Activated naive CD8-positive, alpha-beta T cell treated with anti-CD3 and anti-CD28 coated beads, Interleukin-2, amount 50 U/mL, for 24 hours (primary cell): ENCODE results near the gene DNPEP.
"Not testable (repeated sequence)": the region's sequence is repeated elsewhere in the genome, so short reads cannot be mapped to it uniquely, and the experiment has no call there.

ENCODE experiments used
- ATAC-seq: fragments of 150-1000 bp; cut with Tn5 transposase; one replicate; pipeline ENCODE4 v1.10.0; 2021
- DNase-seq: peaks from one replicate; pipeline ENCODE4 v3.0.0; 2021
- H3K27ac Mint-ChIP-seq: one replicate; pipeline ENCODE4 v1.8.0; 2021; ENCODE audit warnings: mild to moderate bottlenecking, mixed read lengths
- H3K27me3 Mint-ChIP-seq: one replicate; pipeline ENCODE4 v1.8.0; 2021; ENCODE audit warnings: mixed read lengths
- H3K36me3 Mint-ChIP-seq: one replicate; pipeline ENCODE4 v1.8.0; 2021; ENCODE audit warnings: low read depth, mixed read lengths
- H3K4me1 Mint-ChIP-seq: one replicate; pipeline ENCODE4 v1.8.0; 2021; ENCODE audit warnings: mixed read lengths
- H3K4me3 Mint-ChIP-seq: one replicate; pipeline ENCODE4 v1.8.0; 2021; ENCODE audit warnings: mild to moderate bottlenecking, moderate library complexity, mixed read lengths
- H3K9me3 Mint-ChIP-seq: one replicate; pipeline ENCODE4 v1.8.0; 2021; ENCODE audit warnings: mixed read lengths

The DNPEP gene

DNA sequence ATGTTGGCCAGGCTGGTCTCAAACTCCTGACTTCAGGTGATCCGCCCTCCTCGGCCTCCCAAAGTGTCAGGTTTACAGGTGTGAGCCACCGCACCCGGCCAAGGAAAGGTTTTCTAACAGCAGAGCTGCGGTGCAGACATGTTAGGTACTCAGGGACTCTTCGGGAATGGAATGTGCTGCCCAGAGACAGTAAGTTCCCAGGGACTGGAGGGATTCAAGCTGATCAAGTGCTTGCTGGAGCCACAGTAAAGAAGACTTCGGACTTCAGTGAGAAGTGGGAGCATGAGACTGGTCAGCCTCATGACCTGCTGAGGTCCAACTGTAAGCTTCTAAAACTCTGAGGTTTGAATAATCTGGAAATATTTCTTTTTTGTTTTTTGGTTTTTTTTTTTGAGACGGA is 22.7 kb upstream of the DNPEP start:
- Mint-ChIP-seq H3K9me3 (no peaks in the 10 kb centered on the region), H3K27ac (no peak overlapping the region), H3K27me3 (peaks cover 17% of the 10 kb centered on the region), H3K36me3 (no peaks in the 10 kb centered on the region), H3K4me3 (no peak overlapping the region), H3K4me1 (no peaks in the 10 kb centered on the region)
- ATAC-seq (no peak), DNase-seq (no peak)

DNA sequence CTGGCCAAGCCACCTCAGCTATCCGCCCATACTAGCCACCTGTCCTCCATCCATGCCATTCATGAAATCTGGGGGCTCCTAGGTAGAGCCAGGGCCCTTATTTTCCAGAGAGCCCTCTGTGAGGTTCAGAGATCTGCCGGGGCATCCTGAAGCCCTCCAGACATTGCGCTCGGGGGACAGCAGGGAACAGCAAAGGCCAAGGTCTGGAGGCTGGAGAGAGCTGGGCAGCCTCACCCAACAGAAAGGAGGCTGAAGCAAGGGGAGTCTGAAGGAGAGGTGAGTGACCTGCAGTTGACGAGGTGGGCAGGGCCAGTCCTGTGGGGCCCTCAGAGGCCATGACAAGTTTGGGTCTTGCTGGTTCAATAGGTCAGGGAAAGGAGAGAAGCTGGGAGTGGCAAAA is 21.9 kb upstream of the DNPEP start:
- peaks cover 17% of the 10 kb centered on the region for H3K27me3 Mint-ChIP-seq

DNA sequence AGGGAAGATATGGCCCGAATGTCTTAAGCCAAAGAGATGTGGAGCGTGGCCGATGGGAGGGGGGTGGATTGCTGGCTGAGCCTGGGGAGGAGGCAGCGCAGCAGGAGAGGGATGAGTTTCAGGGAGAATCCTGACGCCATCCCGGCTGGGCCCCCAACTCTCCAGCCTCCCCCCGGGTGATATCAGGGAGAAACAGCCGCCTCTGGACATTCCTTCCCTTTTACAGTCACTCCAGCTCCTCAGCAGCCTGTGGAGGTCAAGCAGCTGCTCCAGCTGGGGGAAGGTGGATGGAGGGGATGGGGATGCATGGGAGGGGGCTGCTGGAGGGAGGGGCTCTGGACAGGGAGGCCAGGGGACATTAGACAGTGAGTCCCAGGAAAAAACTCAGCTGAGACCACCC is 20.9 kb upstream of the DNPEP start:
- DNase-seq, result no peak
- Mint-ChIP-seq H3K27ac (no peak overlapping the region), H3K36me3 (no peaks in the 10 kb centered on the region), H3K27me3 (peaks cover 14% of the 10 kb centered on the region), H3K4me3 (no peak overlapping the region), H3K9me3 (no peaks in the 10 kb centered on the region), H3K4me1 (no peaks in the 10 kb centered on the region)
- no peak for ATAC-seq

More for the DNA sequence above, 21.9 kb upstream of the DNPEP start:
- no peak for ATAC-seq
- no peak for DNase-seq
- H3K27ac Mint-ChIP-seq, result no peak overlapping the region
- no peaks in the 10 kb centered on the region for H3K9me3 Mint-ChIP-seq
- no peaks in the 10 kb centered on the region for H3K4me1 Mint-ChIP-seq
- H3K4me3 Mint-ChIP-seq, result no peak overlapping the region
- H3K36me3 Mint-ChIP-seq, result no peaks in the 10 kb centered on the region

DNA sequence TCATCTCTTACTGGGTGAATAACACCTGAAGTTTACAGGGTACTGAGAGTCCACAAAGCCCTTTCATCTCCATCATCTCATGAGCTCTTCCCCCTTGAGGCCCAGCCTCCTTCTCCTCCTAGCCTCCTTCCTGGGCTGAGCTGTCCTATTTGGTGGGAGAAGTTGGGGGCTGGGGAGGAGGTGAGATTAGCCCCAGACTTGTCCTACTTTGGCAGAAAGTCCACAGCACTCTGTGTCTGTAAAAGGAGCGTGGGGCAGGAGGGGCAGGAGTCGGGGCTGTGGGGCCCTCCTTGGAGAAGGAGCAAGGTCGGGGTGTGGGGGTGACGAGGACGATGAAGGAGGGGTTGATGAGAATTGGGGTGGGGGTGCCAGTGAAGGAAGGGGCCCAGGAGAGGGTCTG is 20.5 kb upstream of the DNPEP start:
- Mint-ChIP-seq H3K36me3 (no peaks in the 10 kb centered on the region), H3K4me3 (no peak overlapping the region), H3K27me3 (peaks cover 13% of the 10 kb centered on the region), H3K27ac (no peak overlapping the region), H3K9me3 (no peaks in the 10 kb centered on the region), H3K4me1 (no peaks in the 10 kb centered on the region)
- ATAC-seq, result no peak
- DNase-seq, result no peak

DNA sequence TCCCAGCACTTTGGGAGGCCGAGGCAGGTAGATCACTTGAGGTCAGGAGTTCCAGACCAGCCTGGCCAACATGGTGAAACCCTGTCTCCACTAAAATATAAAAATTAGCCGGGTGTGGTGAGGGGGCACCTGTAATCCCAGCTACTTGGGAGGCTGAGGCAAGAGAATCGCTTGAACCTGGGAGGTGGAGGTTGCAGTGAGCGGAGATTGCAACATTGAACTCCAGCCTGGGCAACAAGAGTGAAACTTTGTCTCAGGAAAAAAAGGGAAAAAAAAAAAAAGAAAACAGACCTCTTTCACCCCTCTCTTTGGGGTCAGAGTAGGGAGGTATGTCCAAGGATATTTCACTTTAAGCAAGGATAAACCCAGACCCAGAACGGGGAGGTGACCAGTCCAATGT is 19.6 kb upstream of the DNPEP start:
- H3K27ac Mint-ChIP-seq, H3K4me3 Mint-ChIP-seq, H3K36me3 Mint-ChIP-seq, H3K4me1 Mint-ChIP-seq, H3K27me3 Mint-ChIP-seq, ATAC-seq, H3K9me3 Mint-ChIP-seq, DNase-seq: not testable (repeated sequence)

DNA sequence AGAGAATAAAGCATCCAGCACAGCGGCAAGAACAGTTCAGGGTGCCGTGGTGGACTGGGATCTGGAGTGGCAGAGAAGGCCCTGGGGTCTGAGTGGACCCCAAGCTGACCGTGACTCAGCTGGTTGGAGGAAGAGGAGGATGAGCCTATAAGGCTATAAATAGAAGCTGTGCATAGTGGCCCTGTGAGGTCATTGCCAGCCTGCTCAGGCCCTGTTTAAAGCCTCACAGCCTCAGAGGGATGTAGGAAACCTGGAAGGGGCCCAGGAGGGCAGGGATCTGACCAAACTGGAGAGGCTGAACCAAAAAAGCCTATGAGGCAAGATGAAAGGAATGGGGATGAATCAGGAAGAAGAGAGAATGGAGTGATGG is 19.1 kb upstream of the DNPEP start:
- no peaks in the 10 kb centered on the region for H3K4me1 Mint-ChIP-seq
- no peak for ATAC-seq
- H3K36me3 Mint-ChIP-seq, result no peaks in the 10 kb centered on the region
- DNase-seq, result no peak
- no peaks in the 10 kb centered on the region for H3K9me3 Mint-ChIP-seq
- H3K4me3 Mint-ChIP-seq, result no peak overlapping the region
- H3K27ac Mint-ChIP-seq, result no peak overlapping the region
- H3K27me3 Mint-ChIP-seq, result peaks cover 8% of the 10 kb centered on the region

DNA sequence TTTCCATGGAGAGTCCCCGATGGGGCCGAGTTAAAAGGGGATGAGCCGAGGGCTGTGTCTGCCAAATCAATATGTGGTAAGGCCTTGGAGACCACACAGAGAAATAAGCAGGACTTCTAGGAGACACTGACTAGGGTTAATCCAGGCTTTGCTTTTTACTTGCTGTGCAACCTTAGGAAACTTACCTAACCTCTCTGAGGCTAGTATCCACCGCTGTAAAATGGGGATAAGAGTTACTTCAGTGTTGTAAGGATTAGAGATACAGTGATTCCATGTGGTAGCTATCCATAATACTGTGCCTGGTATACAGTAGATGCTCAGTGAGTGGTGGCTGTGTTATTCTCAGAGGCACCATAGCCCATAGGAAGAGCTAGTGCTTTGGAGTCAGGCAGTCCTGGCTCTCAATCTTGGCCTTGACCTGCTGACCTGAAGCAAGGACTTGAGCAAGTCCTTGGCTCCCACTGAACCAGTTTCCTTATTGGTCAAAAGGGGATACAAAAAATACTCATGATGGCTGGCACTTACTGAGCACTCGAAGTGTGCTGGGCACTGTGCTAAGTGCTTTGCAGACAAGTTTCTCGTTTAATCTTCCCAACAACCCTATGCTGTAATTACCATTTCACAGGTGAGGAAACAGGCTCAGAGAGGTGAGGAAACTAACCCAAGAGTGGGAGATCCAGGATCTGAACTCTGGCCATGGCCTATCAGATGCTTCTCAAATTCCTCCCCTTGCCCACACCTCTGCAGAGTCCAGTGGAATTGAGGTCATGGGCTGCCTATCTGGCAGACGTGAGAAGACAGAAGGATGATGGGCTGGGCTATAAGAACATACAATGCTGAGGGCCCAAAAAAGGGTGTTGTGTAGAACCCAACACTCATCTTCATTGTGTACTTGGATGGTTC is 18.5 kb upstream of the DNPEP start:
- Mint-ChIP-seq H3K27ac (no peak overlapping the region), H3K27me3 (peaks cover 5% of the 10 kb centered on the region)
- ATAC-seq, result no peak

DNA sequence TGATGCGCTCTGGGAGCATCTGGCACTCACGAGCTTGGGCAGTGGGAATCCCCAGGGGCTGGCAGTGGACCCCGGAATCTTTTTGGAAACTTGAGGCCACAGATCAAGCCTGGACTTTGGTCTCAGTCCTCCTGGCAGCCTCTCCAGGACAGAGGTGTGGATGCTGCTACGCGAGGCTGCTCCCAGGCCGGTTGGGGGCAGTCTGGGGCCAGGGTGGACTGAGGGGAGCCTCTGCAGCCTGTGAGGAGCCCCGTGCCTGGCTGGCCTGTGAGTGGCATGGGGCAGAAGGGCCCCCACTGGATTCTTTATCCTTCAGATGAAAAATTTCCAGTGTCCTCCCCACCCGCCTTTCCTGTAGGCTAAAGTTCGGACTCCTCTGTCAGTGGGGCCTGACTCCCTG is 17.7 kb upstream of the DNPEP start:
- Mint-ChIP-seq H3K36me3 (no peaks in the 10 kb centered on the region), H3K4me3 (no peak overlapping the region), H3K27ac (no peak overlapping the region), H3K4me1 (no peaks in the 10 kb centered on the region), H3K9me3 (no peaks in the 10 kb centered on the region), H3K27me3 (peaks cover 5% of the 10 kb centered on the region)
- DNase-seq (no peak), ATAC-seq (no peak)

More for the DNA sequence above, 18.5 kb upstream of the DNPEP start:
- H3K4me3 Mint-ChIP-seq, result no peak overlapping the region
- no peaks in the 10 kb centered on the region for H3K36me3 Mint-ChIP-seq
- no peaks in the 10 kb centered on the region for H3K4me1 Mint-ChIP-seq
- H3K9me3 Mint-ChIP-seq, result no peaks in the 10 kb centered on the region
- no peak for DNase-seq

DNA sequence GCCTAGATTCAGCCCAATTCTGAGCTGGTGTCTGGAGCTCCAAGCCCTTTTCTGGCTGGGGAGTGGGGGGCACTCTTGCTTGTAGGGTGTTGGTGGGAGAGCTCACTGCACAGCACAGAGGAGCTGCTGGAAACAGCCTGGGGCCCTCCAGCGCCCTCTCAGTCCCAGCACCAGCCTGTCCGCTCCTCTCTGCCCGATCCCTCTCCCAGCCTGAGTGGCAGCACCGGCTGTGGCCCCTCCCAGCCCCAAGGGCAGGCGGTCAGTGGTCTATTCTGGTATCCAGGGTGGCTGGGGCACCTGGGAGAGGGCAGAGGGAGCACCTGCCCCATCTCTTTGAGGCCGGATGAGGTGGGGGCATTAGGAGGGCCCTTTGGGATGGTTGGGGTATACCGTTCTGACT is 17.2 kb upstream of the DNPEP start:
- H3K27me3 Mint-ChIP-seq, result peaks cover 5% of the 10 kb centered on the region
- H3K4me3 Mint-ChIP-seq, result no peak overlapping the region

DNA sequence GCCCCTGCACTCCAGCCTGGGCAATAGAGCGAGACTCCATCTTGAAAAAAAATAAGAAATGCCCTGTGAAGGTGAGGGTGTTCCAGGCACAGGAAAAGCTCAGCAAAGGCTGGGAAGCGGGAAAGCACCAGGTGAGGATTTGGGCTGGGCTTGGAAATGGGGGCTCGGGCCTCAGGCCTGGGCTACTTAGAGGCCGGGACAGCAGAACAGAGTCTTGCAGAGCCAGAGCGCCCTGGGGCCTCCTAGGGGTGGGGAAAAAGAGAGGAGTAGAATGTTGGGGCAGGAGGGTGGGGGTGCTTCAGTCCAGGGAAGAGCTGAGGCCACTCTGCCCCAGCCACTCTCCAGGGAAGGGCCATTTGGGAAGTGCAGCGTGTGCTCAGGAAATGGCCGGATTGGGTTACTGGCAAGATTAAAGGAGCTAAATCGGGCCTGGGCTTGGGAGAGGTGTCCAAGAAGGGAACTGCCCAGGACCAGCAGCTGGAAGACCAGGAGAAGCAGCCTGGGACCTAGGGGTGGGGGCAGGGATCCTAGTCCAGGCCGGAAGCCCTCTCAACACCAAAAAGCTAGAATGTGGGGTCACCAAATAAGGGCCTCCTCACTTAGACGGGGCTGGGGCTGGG is 16.7 kb upstream of the DNPEP start:
- H3K27ac Mint-ChIP-seq, result no peak overlapping the region
- H3K9me3 Mint-ChIP-seq, result no peaks in the 10 kb centered on the region
- no peaks in the 10 kb centered on the region for H3K36me3 Mint-ChIP-seq
- H3K4me3 Mint-ChIP-seq, result no peak overlapping the region
- ATAC-seq (no peak), DNase-seq (no peak)
- H3K27me3 Mint-ChIP-seq, result peaks cover 2% of the 10 kb centered on the region
- H3K4me1 Mint-ChIP-seq, result no peaks in the 10 kb centered on the region

More for the DNA sequence above, 17.2 kb upstream of the DNPEP start:
- H3K9me3 Mint-ChIP-seq, result no peaks in the 10 kb centered on the region
- H3K27ac Mint-ChIP-seq, result no peak overlapping the region
- ATAC-seq (no peak), DNase-seq (no peak)
- no peaks in the 10 kb centered on the region for H3K4me1 Mint-ChIP-seq
- H3K36me3 Mint-ChIP-seq, result no peaks in the 10 kb centered on the region

DNA sequence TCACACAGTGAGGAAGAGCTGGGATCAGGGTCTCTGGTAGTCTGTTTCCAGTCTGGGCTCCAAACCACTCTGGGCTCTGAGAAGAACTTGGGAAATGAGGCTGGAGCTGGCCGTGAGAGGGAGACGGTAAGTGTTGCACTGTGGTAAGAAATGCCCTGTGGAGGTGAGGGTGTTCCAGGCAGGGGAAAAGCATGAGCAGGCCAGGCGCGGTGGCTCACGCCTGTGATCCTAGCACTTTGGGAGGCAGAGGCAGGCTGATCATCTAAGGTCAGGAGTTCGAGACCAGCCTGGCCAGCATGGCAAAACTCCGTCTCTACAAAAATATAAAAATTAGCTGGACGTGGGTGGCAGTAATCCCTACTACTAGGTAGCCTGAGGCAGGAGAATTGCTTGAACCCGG is 16.1 kb upstream of the DNPEP start:
- no peak for ATAC-seq
- DNase-seq, result no peak
- no peak overlapping the region for H3K27ac Mint-ChIP-seq
- no peaks in the 10 kb centered on the region for H3K4me1 Mint-ChIP-seq
- H3K36me3 Mint-ChIP-seq, result no peaks in the 10 kb centered on the region
- peaks cover 2% of the 10 kb centered on the region for H3K27me3 Mint-ChIP-seq
- no peaks in the 10 kb centered on the region for H3K9me3 Mint-ChIP-seq
- H3K4me3 Mint-ChIP-seq, result no peak overlapping the region

DNA sequence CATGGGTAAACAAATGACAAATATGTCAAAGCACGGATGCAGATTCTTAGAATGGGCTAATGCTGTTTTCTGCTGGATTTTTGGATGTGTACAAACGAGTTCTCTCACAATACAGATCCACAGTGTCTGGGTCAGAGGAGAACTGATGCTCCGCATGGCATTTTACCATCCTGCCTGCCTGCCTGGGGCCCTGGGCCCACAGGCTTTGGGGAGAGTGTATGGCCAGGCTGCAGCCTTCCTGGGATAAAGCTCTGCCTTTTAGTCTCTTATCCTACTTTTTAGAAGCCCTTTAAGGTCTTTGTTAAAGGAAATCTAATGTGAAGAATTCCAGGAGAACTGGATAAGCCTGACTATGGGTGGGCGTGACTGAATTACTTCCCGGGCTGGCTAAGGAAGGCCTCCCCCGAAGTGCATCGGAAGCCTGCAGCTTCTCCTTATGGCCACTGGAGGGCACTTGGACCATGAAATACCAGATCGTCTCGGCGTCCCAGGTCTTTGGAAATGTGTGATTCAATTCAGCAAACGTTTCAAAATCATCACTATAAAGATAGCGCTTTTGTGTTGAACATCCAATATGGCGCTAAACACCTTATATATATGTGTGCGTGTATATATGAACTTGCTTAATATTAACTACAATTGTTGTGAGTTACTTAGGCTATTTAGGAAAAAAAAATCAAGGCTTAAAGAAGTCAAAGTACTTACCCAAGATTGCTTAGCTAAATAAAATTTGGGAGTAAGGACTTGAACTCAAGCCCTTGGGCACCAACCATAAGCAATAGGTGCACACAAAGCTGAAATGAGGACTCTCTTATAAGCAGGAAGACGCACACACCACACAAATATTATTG is 15.2 kb upstream of the DNPEP start:
- Mint-ChIP-seq H3K4me3 (no peak overlapping the region), H3K4me1 (no peaks in the 10 kb centered on the region), H3K27me3 (no peaks in the 10 kb centered on the region), H3K36me3 (no peaks in the 10 kb centered on the region), H3K9me3 (no peaks in the 10 kb centered on the region), H3K27ac (no peak overlapping the region)
- DNase-seq, result peak; percentile 48
- ATAC-seq, result peak; percentile 68

DNA sequence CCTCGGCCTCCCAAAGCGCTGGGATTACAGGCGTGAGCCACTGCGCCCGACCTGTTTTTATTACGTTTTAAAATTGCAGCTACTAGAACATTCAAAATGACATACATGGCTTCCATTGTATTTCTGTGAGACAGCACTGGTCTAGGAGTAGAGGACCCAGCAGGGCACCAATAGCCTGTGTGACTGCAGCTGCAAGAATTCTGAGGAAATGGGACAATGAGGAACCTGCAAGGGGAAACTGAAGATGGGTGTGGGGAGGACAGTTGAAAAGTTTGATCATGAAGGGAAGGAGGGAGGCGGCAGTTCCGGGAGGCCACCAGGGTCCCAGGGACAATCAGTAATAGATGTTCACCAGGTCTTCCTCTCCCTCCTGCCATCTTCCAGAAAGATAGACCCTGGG is 13.9 kb upstream of the DNPEP start:
- Mint-ChIP-seq H3K36me3 (no peaks in the 10 kb centered on the region), H3K27ac (no peak overlapping the region), H3K27me3 (no peaks in the 10 kb centered on the region), H3K4me3 (no peak overlapping the region), H3K4me1 (peaks cover 5% of the 10 kb centered on the region), H3K9me3 (no peaks in the 10 kb centered on the region)
- no peak for ATAC-seq
- no peak for DNase-seq

DNA sequence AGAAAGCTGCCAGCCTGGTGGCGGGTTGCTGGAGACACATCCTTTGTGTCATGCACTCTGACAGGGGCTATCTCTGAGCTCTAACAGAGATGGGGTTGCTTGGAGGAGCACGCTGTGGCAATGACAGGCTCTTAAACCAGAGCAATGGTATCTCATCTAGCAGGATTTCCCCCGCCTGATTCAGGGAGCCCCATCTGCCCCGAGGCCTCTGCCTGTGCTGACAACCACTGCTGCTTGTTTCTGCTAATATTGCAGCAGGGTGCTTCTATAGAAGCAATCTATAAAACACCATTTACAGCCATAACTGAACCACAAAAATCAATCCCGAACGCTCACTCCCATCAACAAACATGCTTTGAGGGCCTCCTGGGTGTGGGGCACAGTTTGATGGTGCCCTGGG is 12.8 kb upstream of the DNPEP start:
- Mint-ChIP-seq H3K9me3 (no peaks in the 10 kb centered on the region), H3K36me3 (no peaks in the 10 kb centered on the region), H3K4me3 (no peak overlapping the region), H3K27ac (no peak overlapping the region), H3K4me1 (peaks cover 5% of the 10 kb centered on the region), H3K27me3 (no peaks in the 10 kb centered on the region)
- ATAC-seq (no peak), DNase-seq (no peak)
